ENCODE data around the gene EFHC1.

- TF ChIP-seq CTCF (IDR thresholded peaks at IDR 0.05) (no peak), POLR2A (IDR thresholded peaks at IDR 0.05) (no peak), EP300 (IDR thresholded peaks at IDR 0.05) (no peak)
Measured at GRCh38 chr6:52533491-52533890, 113.3 kb downstream of the EFHC1 start.
